Measurements from ENCODE around the gene GCLC.

Gene GCLC

DNA sequence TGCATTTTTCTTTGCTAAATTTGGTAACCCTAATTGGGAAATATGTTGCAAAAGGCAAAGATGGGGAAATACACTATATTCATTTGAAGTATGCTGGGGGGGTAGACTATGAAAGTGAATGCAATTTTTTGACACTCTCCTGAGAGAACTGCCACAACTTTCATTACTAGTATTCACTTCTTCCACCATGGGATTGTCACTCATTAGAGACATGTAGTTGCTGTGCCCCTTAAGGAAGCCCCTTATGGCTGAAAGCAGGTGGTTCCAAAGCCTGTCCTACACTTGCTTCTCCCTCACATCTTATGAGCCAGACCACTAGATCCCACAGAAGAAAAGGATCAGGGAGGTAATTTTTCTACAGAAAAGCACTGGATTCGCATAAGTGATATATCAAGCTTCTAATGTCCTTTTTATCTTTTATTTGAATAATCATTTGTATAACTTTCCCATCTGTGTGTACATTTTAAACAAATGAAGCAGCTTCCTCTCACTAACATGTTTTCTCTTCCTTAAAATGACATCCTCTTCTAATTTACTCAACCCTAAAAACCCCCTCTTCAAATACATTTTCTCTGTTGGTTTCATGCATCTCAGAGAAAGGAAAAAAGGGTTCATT lies 83.8 kb downstream of the GCLC start:
- no peak for TF ChIP-seq EZH2phosphoT487 (conservative IDR thresholded peaks at IDR 0.05; ENCODE audit: low read length)
- TF ChIP-seq, protein P1, sequence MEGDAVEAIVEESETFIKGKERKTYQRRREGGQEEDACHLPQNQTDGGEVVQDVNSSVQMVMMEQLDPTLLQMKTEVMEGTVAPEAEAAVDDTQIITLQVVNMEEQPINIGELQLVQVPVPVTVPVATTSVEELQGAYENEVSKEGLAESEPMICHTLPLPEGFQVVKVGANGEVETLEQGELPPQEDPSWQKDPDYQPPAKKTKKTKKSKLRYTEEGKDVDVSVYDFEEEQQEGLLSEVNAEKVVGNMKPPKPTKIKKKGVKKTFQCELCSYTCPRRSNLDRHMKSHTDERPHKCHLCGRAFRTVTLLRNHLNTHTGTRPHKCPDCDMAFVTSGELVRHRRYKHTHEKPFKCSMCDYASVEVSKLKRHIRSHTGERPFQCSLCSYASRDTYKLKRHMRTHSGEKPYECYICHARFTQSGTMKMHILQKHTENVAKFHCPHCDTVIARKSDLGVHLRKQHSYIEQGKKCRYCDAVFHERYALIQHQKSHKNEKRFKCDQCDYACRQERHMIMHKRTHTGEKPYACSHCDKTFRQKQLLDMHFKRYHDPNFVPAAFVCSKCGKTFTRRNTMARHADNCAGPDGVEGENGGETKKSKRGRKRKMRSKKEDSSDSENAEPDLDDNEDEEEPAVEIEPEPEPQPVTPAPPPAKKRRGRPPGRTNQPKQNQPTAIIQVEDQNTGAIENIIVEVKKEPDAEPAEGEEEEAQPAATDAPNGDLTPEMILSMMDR (IDR thresholded peaks at IDR 0.05; ENCODE audit: insufficient read depth, low read length, poor library complexity, severe bottlenecking): no peak
- Histone ChIP-seq H3K4me2 (ENCODE audit: low read depth, low read length, poor library complexity, severe bottlenecking) (peak overlapping the region; percentile 32), H3K27ac (ENCODE audit: low read depth, low read length) (peak overlapping the region; percentile 60)

DNA sequence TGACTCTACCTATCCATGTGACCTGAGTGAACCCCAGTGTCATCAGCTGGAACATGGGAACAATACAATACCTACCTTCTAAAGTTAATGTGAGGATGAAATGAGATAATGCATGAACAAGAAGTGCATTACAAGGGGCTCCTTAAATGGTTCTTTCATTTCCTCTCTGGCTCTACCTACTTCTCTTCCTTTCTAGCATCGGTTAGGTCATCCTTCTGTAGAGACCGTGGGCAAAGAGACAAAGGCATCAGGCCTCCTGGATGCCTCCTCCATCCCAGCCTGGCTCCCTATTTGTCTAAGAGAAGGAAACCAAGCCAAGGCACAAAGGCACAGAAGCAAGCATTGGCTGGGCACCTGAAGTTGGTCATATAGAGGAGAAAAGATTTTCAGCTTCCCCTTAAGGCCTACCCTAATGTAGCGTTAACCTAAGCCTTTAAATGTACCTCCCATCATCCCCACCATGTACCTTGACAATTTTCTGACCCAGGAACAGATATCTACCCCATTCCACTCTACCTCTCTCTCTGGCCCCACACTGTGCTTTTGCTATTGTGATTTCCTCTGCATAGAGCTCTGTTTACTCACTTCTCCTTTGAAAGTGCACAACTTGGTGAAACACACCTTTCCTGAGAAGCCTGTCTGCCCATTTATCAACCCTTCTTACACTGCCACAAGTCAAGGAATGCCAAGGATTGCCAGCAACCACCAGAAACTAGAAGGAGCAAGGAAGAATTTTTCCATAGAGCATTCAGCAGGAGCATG lies 86.6 kb downstream of the GCLC start:
- no peak overlapping the region for H3K4me3 ChIP-seq (ENCODE audit: insufficient read depth, low read length, poor library complexity, severe bottlenecking)

More for the DNA sequence above, 83.8 kb downstream of the GCLC start:
- no peak overlapping the region for H3K9ac ChIP-seq (ENCODE audit: low read length)
- no peaks in the 10 kb centered on the region for H4K20me1 ChIP-seq (ENCODE audit: low read depth, low read length)
- no peaks in the 10 kb centered on the region for H3K9me3 ChIP-seq (ENCODE audit: insufficient read depth, low read length)
- peak overlapping the region; percentile 18 for H2AFZ ChIP-seq (ENCODE audit: low read depth, low read length, severe bottlenecking)
- no peaks in the 10 kb centered on the region for H3K36me3 ChIP-seq (ENCODE audit: low read length)
- H3F3A ChIP-seq (ENCODE audit: insufficient read depth): 0 out of 2 replicates have a peak, but pooled peaks cover 4% of the 10 kb centered on the region
- no peaks in the 10 kb centered on the region for H3K9me2 ChIP-seq (replicated peaks; ENCODE audit: insufficient read depth, low read length)
- H3K79me2 ChIP-seq (ENCODE audit: insufficient read depth, low read length): no peaks in the 10 kb centered on the region
- no peaks in the 10 kb centered on the region for H3K27me3 ChIP-seq (ENCODE audit: low read length)
- no peak overlapping the region for H3K4me3 ChIP-seq (ENCODE audit: insufficient read depth, low read length, poor library complexity, severe bottlenecking)

DNA sequence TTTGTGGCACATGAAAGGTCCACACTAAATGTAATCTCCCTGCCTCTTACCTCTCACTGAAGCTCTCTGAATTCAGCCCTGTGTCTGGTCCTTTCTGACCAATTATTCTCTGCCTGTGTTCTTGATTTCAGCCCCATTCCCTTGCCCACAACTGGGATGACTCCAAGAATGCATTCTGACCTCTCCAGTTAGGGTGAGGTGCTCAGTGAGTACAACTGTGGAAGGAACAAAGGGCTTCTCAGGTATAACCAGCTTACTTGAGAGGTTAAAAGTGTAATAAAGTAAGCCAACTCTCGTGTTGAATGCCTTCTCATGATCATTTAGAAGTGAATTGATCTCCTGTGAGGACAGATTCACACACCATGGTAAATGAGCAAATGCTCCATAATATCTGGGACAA lies 88.1 kb downstream of the GCLC start:
- Histone ChIP-seq H4K20me1 (ENCODE audit: low read depth, low read length) (no peaks in the 10 kb centered on the region), H3K4me2 (ENCODE audit: low read depth, low read length, poor library complexity, severe bottlenecking) (no peak overlapping the region), H3K9me3 (ENCODE audit: insufficient read depth, low read length) (no peaks in the 10 kb centered on the region), H3K27me3 (ENCODE audit: low read length) (no peaks in the 10 kb centered on the region), H2AFZ (ENCODE audit: low read depth, low read length, severe bottlenecking) (no peak overlapping the region), H3F3A (ENCODE audit: insufficient read depth) (0 out of 2 replicates have a peak, but pooled peaks cover 4% of the 10 kb centered on the region), H3K79me2 (ENCODE audit: insufficient read depth, low read length) (no peaks in the 10 kb centered on the region), H3K9ac (ENCODE audit: low read length) (no peak overlapping the region), H3K36me3 (ENCODE audit: low read length) (no peaks in the 10 kb centered on the region), H3K4me3 (ENCODE audit: insufficient read depth, low read length, poor library complexity, severe bottlenecking) (no peak overlapping the region), H3K9me2 (replicated peaks; ENCODE audit: insufficient read depth, low read length) (no peaks in the 10 kb centered on the region), H3K27ac (ENCODE audit: low read depth, low read length) (no peak overlapping the region)
- TF ChIP-seq, protein P1 (IDR thresholded peaks at IDR 0.05; ENCODE audit: insufficient read depth, low read length, poor library complexity, severe bottlenecking): no peak
- no peak for TF ChIP-seq EZH2phosphoT487 (conservative IDR thresholded peaks at IDR 0.05; ENCODE audit: low read length)

More for the DNA sequence above, 86.6 kb downstream of the GCLC start:
- TF ChIP-seq EZH2phosphoT487 (conservative IDR thresholded peaks at IDR 0.05; ENCODE audit: low read length): no peak
- TF ChIP-seq, protein P1 (IDR thresholded peaks at IDR 0.05; ENCODE audit: insufficient read depth, low read length, poor library complexity, severe bottlenecking): no peak
- no peaks in the 10 kb centered on the region for H3K27me3 ChIP-seq (ENCODE audit: low read length)
- 0 out of 2 replicates have a peak, but pooled peaks cover 4% of the 10 kb centered on the region for H3F3A ChIP-seq (ENCODE audit: insufficient read depth)
- H3K27ac ChIP-seq (ENCODE audit: low read depth, low read length): no peak overlapping the region
- H3K9me3 ChIP-seq (ENCODE audit: insufficient read depth, low read length): no peaks in the 10 kb centered on the region
- no peaks in the 10 kb centered on the region for H3K36me3 ChIP-seq (ENCODE audit: low read length)
- no peaks in the 10 kb centered on the region for H3K79me2 ChIP-seq (ENCODE audit: insufficient read depth, low read length)
- peak overlapping the region; percentile 0 for H2AFZ ChIP-seq (ENCODE audit: low read depth, low read length, severe bottlenecking)
- H3K9me2 ChIP-seq (replicated peaks; ENCODE audit: insufficient read depth, low read length): no peaks in the 10 kb centered on the region
- H3K9ac ChIP-seq (ENCODE audit: low read length): no peak overlapping the region
- H4K20me1 ChIP-seq (ENCODE audit: low read depth, low read length): no peaks in the 10 kb centered on the region
- H3K4me2 ChIP-seq (ENCODE audit: low read depth, low read length, poor library complexity, severe bottlenecking): no peak overlapping the region
